OCI-LY1 (cell line): ENCODE data around the gene TRIP13.

Source experiments
- H2AFZ ChIP-seq: fragments of 200-600 bp; sonication (generic), shearing (Covaris generic); 2 replicates; pipeline ENCODE4 v1.6.0; 2014; ENCODE audit warnings: antibody characterized with exemption, mild to moderate bottlenecking, low read length
- H3F3A ChIP-seq: fragments of 200-600 bp; sonication (generic), shearing (Covaris generic); 2 replicates; pipeline ENCODE4 v1.6.0; 2014; ENCODE audit warnings: mild to moderate bottlenecking, antibody characterized with exemption, low read length, moderate library complexity; ENCODE audit not compliant: insufficient read depth
- H3K27ac ChIP-seq: fragments of 200-600 bp; sonication (generic); 2 replicates; pipeline ENCODE4 v1.5.1; 2014; ENCODE audit warnings: low read length, mixed run types, mild to moderate bottlenecking, low read depth; ENCODE audit not compliant: poor library complexity, severe bottlenecking
- H3K27me3 ChIP-seq: fragments of 200-600 bp; sonication (generic); 2 replicates; pipeline ENCODE4 v1.6.0; 2014; ENCODE audit warnings: antibody characterized with exemption, mild to moderate bottlenecking, low read length, moderate library complexity; ENCODE audit not compliant: insufficient read depth
- H3K36me3 ChIP-seq: fragments of 200-600 bp; sonication (generic); 2 replicates; pipeline ENCODE4 v1.6.1; 2014; ENCODE audit warnings: mild to moderate bottlenecking, antibody characterized with exemption, low read length, moderate library complexity, mixed read lengths; ENCODE audit not compliant: insufficient read depth
- H3K4me1 ChIP-seq: fragments of 200-600 bp; sonication (generic); 2 replicates; pipeline ENCODE4 v1.5.1; 2014; ENCODE audit warnings: mild to moderate bottlenecking, low read length, moderate library complexity; ENCODE audit not compliant: insufficient read depth, severe bottlenecking
- H3K4me2 ChIP-seq: fragments of 200-600 bp; sonication (generic), shearing (Covaris generic); 2 replicates; pipeline ENCODE4 v1.6.1; 2014; ENCODE audit warnings: low read length
- H3K4me3 ChIP-seq: fragments of 200-600 bp; sonication (generic); 2 replicates; pipeline ENCODE4 v1.5.1; 2014; ENCODE audit warnings: low read length, low read depth, mild to moderate bottlenecking, mixed read lengths; ENCODE audit not compliant: poor library complexity, severe bottlenecking
- H3K79me2 ChIP-seq: fragments of 200-600 bp; shearing (Covaris generic); 2 replicates; pipeline ENCODE4 v1.6.1; 2016; ENCODE audit warnings: mixed run types, low read length, mixed read lengths; ENCODE audit not compliant: insufficient read depth
- H3K9ac ChIP-seq: fragments of 200-600 bp; sonication (generic), shearing (Covaris generic); 2 replicates; pipeline ENCODE4 v1.6.1; 2014; ENCODE audit warnings: mild to moderate bottlenecking, low read length, mixed read lengths
- H3K9me2 ChIP-seq: fragments of 200-600 bp; sonication (generic), shearing (Covaris generic); 2 replicates; pipeline ENCODE4 v1.6.1; 2014; ENCODE audit warnings: low read depth, mild to moderate bottlenecking, low read length, mixed read lengths
- H3K9me3 ChIP-seq: fragments of 200-600 bp; shearing (Covaris generic); 2 replicates; pipeline ENCODE4 v1.6.1; 2014; ENCODE audit warnings: low read length, mixed read lengths
- H4K20me1 ChIP-seq: fragments of 200-600 bp; sonication (generic), shearing (Covaris generic); 2 replicates; pipeline ENCODE4 v1.6.0; 2016; ENCODE audit warnings: mild to moderate bottlenecking, low read length; ENCODE audit not compliant: insufficient read depth
- CTCF ChIP-seq: fragments of 200-600 bp; sonication (generic), shearing (Covaris generic); IDR thresholded peaks from 2 replicates; pipeline ENCODE4 v1.5.1; 2017; ENCODE audit warnings: mild to moderate bottlenecking, antibody characterized with exemption, low read length, moderate library complexity, mixed read lengths
- EZH2 ChIP-seq: fragments of 200-600 bp; sonication (generic), shearing (Covaris generic); IDR thresholded peaks from 2 replicates; pipeline ENCODE4 v1.8.0; 2017; ENCODE audit warnings: borderline replicate concordance, mixed run types, mild to moderate bottlenecking, antibody characterized with exemption, low read length, moderate library complexity, mixed read lengths

TRIP13 gene

GRCh38 chr5:911601-912000, 18.9 kb downstream of the TRIP13 start:
- no peak overlapping the region for H2AFZ ChIP-seq

GRCh38 chr5:912280-913091, 19.8 kb downstream of the TRIP13 start:
- no peak overlapping the region for H3K4me2 ChIP-seq
- peaks cover 83% of the 10 kb centered on the region for H3K36me3 ChIP-seq
- no peaks in the 10 kb centered on the region for H3K9me3 ChIP-seq
- no peak overlapping the region for H3K27ac ChIP-seq
- no peak for TF ChIP-seq EZH2
- peak; percentile 13; the same call in 1 of the 2 replicates for TF ChIP-seq CTCF
- no peaks in the 10 kb centered on the region for H3K27me3 ChIP-seq
- H3K79me2 ChIP-seq, result no peaks in the 10 kb centered on the region
- no peaks in the 10 kb centered on the region for H3K4me1 ChIP-seq
- no peaks in the 10 kb centered on the region for H3F3A ChIP-seq
- H3K9ac ChIP-seq, result no peak overlapping the region
- H2AFZ ChIP-seq, result no peak overlapping the region
- H3K9me2 ChIP-seq, result no peaks in the 10 kb centered on the region
- H3K4me3 ChIP-seq, result no peak overlapping the region
- H4K20me1 ChIP-seq, result no peaks in the 10 kb centered on the region

More at GRCh38 chr5:911601-912000, 18.9 kb downstream of the TRIP13 start:
- H3F3A ChIP-seq, result no peaks in the 10 kb centered on the region
- peaks cover 81% of the 10 kb centered on the region for H3K36me3 ChIP-seq
- no peak for TF ChIP-seq CTCF
- no peak overlapping the region for H3K4me3 ChIP-seq
- H3K27me3 ChIP-seq, result no peaks in the 10 kb centered on the region
- no peak overlapping the region for H3K4me2 ChIP-seq
- H3K79me2 ChIP-seq, result no peaks in the 10 kb centered on the region
- H3K9me2 ChIP-seq, result no peaks in the 10 kb centered on the region
- no peaks in the 10 kb centered on the region for H3K9me3 ChIP-seq
- H3K4me1 ChIP-seq, result no peaks in the 10 kb centered on the region
- no peaks in the 10 kb centered on the region for H4K20me1 ChIP-seq
- H3K9ac ChIP-seq, result no peak overlapping the region
- H3K27ac ChIP-seq, result no peak overlapping the region

- no peaks in the 10 kb centered on the region for H3K79me2 ChIP-seq
- no peak overlapping the region for H3K9ac ChIP-seq
- no peaks in the 10 kb centered on the region for H3K9me2 ChIP-seq
- H3K27ac ChIP-seq, result no peak overlapping the region
- H3F3A ChIP-seq, result no peaks in the 10 kb centered on the region
- no peaks in the 10 kb centered on the region for H3K9me3 ChIP-seq
- H3K27me3 ChIP-seq, result no peaks in the 10 kb centered on the region
- TF ChIP-seq EZH2, result no peak
- no peak for TF ChIP-seq CTCF
- H2AFZ ChIP-seq, result no peak overlapping the region
- no peak overlapping the region for H3K4me2 ChIP-seq
- H4K20me1 ChIP-seq, result no peaks in the 10 kb centered on the region
- H3K36me3 ChIP-seq, result peaks cover 78% of the 10 kb centered on the region
- H3K4me1 ChIP-seq, result no peaks in the 10 kb centered on the region
- no peak overlapping the region for H3K4me3 ChIP-seq
Measured at GRCh38 chr5:914174-914573, 21.5 kb downstream of the TRIP13 start.
